Measurements from ENCODE around the gene APBB1IP. TPM values are rescaled to one million over a fixed set of nuclear protein-coding genes. Genes with fewer than 3 reads are reported as not detected.
"Not testable (repeated sequence)": the region's sequence is repeated elsewhere in the genome, so short reads cannot be mapped to it uniquely, and the experiment has no call there.

APBB1IP gene
- total and polyA plus RNA-seq, 12 donors, result 0.81 to 11.9 (median 1.7) TPM

DNA sequence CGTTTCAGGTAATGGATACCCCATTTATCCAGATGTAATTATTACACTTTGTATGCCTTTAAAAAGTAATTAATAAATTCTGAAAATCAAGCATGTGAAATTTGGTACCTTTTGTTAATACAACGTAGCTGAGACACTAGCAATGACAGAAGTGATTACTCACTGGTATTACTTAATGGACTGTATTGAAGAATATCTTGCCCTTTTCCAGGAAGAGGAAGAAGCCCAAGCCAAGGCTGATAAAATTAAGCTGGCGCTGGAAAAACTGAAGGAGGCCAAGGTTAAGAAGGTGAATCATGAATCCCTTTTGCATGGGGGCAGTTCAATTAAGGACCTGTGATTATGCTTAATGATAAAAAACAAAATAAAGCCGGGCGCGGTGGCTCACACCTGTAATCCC, 64.8 kb downstream of the APBB1IP start:
- 82 to 84% methylated on average over 6 of the region's 6 CpGs for WGBS, 2 donors

DNA sequence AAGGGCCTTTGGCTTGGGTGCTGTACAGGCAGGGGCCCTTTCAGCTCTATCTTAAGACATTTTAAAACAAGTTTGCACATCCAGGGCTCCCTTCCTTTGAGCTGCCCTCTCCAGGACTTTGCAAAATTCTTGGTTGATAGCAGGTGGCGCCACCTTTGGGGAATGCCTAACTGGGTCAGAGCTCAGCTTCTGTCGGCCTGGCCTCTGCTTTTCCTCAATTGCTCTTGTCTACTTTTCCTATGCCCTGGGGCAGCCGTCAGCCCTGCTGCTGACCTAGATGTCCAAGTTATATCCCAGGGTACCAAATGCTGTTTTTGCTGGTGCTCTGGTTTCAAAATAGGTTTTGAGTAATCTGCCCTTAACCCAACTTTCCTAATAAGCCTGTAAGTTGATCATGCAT, 65.8 kb downstream of the APBB1IP start:
- Histone ChIP-seq H3K36me3 (peaks cover 0 to 91% (median 0%) of the 10 kb centered on the region in 9 donors), H3K27ac (no peak overlapping the region), H3K27me3 (no peaks in the 10 kb centered on the region), H3K4me1 (peaks cover 0 to 9% (median 0%) of the 10 kb centered on the region in 9 donors), H3K4me3 (no peak overlapping the region), H3K9me3 (peaks cover 0 to 7% (median 0%) of the 10 kb centered on the region in 11 donors)
- intact Hi-C loops (cut with DNase I), result no loop called here
- DNase-seq, result no peak
- TF ChIP-seq, protein P1, sequence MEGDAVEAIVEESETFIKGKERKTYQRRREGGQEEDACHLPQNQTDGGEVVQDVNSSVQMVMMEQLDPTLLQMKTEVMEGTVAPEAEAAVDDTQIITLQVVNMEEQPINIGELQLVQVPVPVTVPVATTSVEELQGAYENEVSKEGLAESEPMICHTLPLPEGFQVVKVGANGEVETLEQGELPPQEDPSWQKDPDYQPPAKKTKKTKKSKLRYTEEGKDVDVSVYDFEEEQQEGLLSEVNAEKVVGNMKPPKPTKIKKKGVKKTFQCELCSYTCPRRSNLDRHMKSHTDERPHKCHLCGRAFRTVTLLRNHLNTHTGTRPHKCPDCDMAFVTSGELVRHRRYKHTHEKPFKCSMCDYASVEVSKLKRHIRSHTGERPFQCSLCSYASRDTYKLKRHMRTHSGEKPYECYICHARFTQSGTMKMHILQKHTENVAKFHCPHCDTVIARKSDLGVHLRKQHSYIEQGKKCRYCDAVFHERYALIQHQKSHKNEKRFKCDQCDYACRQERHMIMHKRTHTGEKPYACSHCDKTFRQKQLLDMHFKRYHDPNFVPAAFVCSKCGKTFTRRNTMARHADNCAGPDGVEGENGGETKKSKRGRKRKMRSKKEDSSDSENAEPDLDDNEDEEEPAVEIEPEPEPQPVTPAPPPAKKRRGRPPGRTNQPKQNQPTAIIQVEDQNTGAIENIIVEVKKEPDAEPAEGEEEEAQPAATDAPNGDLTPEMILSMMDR (IDR thresholded peaks at IDR 0.05), result peak in 1 of 9 donors; percentile 7
- no peak for ATAC-seq
- 21 to 33% methylated on average over 3 of the region's 3 CpGs for WGBS, 2 donors

More for the DNA sequence above, 64.8 kb downstream of the APBB1IP start:
- Histone ChIP-seq H3K27me3 (no peaks in the 10 kb centered on the region), H3K4me1 (peaks cover 0 to 9% (median 0%) of the 10 kb centered on the region in 9 donors), H3K4me3 (no peak overlapping the region), H3K36me3 (peaks cover 0 to 93% (median 0%) of the 10 kb centered on the region in 9 donors), H3K9me3 (peaks cover 0 to 3% (median 0%) of the 10 kb centered on the region in 11 donors), H3K27ac (no peak overlapping the region)
- intact Hi-C loops (cut with DNase I), result no loop called here
- ATAC-seq (no peak), DNase-seq (no peak)
- TF ChIP-seq, protein P1 (IDR thresholded peaks at IDR 0.05), result no peak

DNA sequence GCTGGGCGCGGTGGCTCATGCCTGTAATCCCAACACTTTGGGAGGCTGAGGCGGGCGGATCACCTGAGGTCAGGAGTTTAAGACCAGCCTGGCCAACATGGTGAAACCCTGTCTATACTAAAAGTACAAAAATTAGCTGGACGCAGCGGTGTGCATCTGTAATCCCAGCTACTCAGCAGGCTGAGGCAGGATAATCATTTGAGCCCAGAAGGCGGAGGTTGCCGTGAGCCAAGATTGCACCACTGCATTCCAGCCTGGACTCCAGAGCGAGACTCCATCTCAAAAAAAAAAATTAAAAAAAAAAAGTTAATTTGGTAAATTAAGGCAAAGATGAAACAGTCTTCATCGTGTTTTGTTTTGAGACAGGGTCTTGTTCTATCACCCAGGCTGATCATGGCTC, 66.3 kb downstream of the APBB1IP start:
- H3K9me3 ChIP-seq; ATAC-seq; H3K4me3 ChIP-seq; DNase-seq; H3K4me1 ChIP-seq; intact Hi-C loops (cut with DNase I); H3K27ac ChIP-seq; H3K27me3 ChIP-seq: not testable (repeated sequence)
- 81 to 91% methylated on average over 10 of the region's 10 CpGs for WGBS, 2 donors
- peaks cover 0 to 88% (median 0%) of the 10 kb centered on the region in 9 donors for H3K36me3 ChIP-seq

- Histone ChIP-seq H3K9me3 (peaks cover 0 to 14% (median 0%) of the 10 kb centered on the region in 11 donors), H3K27ac (no peak overlapping the region), H3K36me3 (peaks cover 0 to 86% (median 0%) of the 10 kb centered on the region in 9 donors), H3K27me3 (no peaks in the 10 kb centered on the region), H3K4me1 (peaks cover 0 to 9% (median 0%) of the 10 kb centered on the region in 9 donors), H3K4me3 (no peak overlapping the region)
- DNase-seq (no peak), ATAC-seq (no peak)
- TF ChIP-seq, protein P1 (IDR thresholded peaks at IDR 0.05), result no peak
- 94 to 96% methylated on average over 5 of the region's 5 CpGs for WGBS, 2 donors
- intact Hi-C loops (cut with DNase I), result no loop called here
Measured at GRCh38 chr10:26505491-26505890, 67.3 kb downstream of the APBB1IP start.

GRCh38 chr10:26506736-26507135, 68.6 kb downstream of the APBB1IP start:
- DNase-seq (no peak), ATAC-seq (no peak)
- 63 to 74% methylated on average over 3 of the region's 3 CpGs for WGBS, 2 donors
- Histone ChIP-seq H3K27me3 (no peaks in the 10 kb centered on the region), H3K4me1 (peaks cover 0 to 9% (median 0%) of the 10 kb centered on the region in 9 donors), H3K4me3 (no peak overlapping the region), H3K27ac (no peak overlapping the region), H3K9me3 (peaks cover 0 to 14% (median 0%) of the 10 kb centered on the region in 11 donors), H3K36me3 (peaks cover 0 to 80% (median 0%) of the 10 kb centered on the region in 9 donors)
- intact Hi-C loops (cut with DNase I), result no loop called here
- TF ChIP-seq, protein P1 (IDR thresholded peaks at IDR 0.05), result no peak
